ENCODE data around the gene KLB. TPM values are rescaled to one million over a fixed set of nuclear protein-coding genes. Genes with fewer than 3 reads are reported as not detected.
"Not testable (repeated sequence)": the region's sequence is repeated elsewhere in the genome, so short reads cannot be mapped to it uniquely, and the experiment has no call there.

The KLB gene
- total RNA-seq, 4 donors from 2014 or later = 0.34 to 0.76 (median 0.68) TPM

GRCh38 chr4:39456946-39457763 is 50.4 kb downstream of the KLB start:
- H3K27me3 ChIP-seq = no peaks in the 10 kb centered on the region
- TF ChIP-seq POLR2A (IDR thresholded peaks at IDR 0.05) (no peak), CTCF (IDR thresholded peaks at IDR 0.05) (no peak), POLR2AphosphoS5 (IDR thresholded peaks at IDR 0.05) (no peak), EP300 (IDR thresholded peaks at IDR 0.05) (no peak)
- H3K27ac ChIP-seq = peak overlapping the region; percentile 97
- no peak for DNase-seq (ENCODE audit: low spot score in 2 of 2)
- H3K4me1 ChIP-seq = peaks cover 32% of the 10 kb centered on the region
- WGBS = 63% methylated on average over 10 of the region's 10 CpGs
- H3K4me3 ChIP-seq = peak overlapping the region; percentile 90
- peaks cover 59% of the 10 kb centered on the region for H3K36me3 ChIP-seq
- no peaks in the 10 kb centered on the region for H3K9me3 ChIP-seq

- Histone ChIP-seq H3K4me1 (peaks cover 32% of the 10 kb centered on the region), H3K36me3 (peaks cover 55% of the 10 kb centered on the region)
- WGBS = 0% methylated on average over 11 of the region's 13 CpGs
Observed at GRCh38 chr4:39458161-39458504, 51.4 kb downstream of the KLB start.

GRCh38 chr4:39458505-39459300 is 52.0 kb downstream of the KLB start, which contains the start of the genes LIAS and RPL9:
TSS of gene LIAS (plus strand) at chr4:39459056. CDS start at chr4:39459118, 62 bp downstream.
TSS of gene RPL9 (minus strand) at chr4:39458922. CDS start at chr4:39458439, 483 bp downstream.
- H3K4me1 ChIP-seq = peaks cover 32% of the 10 kb centered on the region
- TF ChIP-seq POLR2A (IDR thresholded peaks at IDR 0.05) = peak; percentile 92 to 95
- TF ChIP-seq POLR2AphosphoS5 (IDR thresholded peaks at IDR 0.05) = peak; percentile 97 to 99 (median 99)
- no peak for TF ChIP-seq EP300 (IDR thresholded peaks at IDR 0.05)
- no peaks in the 10 kb centered on the region for H3K27me3 ChIP-seq
- H3K36me3 ChIP-seq = peaks cover 55% of the 10 kb centered on the region
- WGBS = under 1% methylated on average over 41 of the region's 55 CpGs
- peak within 1 kb of the TSS; percentile 90 for H3K4me3 ChIP-seq
- no peaks in the 10 kb centered on the region for H3K9me3 ChIP-seq
- H3K27ac ChIP-seq = peak within 1 kb of the TSS; percentile 97
- peak; percentile 96 to 98 for DNase-seq (ENCODE audit: low spot score in 2 of 2)

More at GRCh38 chr4:39458161-39458504, 51.4 kb downstream of the KLB start:
- H3K9me3 ChIP-seq; DNase-seq (ENCODE audit: low spot score in 2 of 2); H3K27me3 ChIP-seq: not testable (repeated sequence)
- Histone ChIP-seq H3K4me3 (peak overlapping the region; percentile 90), H3K27ac (peak overlapping the region; percentile 97)

GRCh38 chr4:39464886-39465501 is 58.3 kb downstream of the KLB start:
- TF ChIP-seq POLR2AphosphoS5 (IDR thresholded peaks at IDR 0.05) = no peak
- TF ChIP-seq POLR2A (IDR thresholded peaks at IDR 0.05) = no peak
- TF ChIP-seq EP300 (IDR thresholded peaks at IDR 0.05) = no peak
- TF ChIP-seq CTCF (IDR thresholded peaks at IDR 0.05) = no peak
- H3K27ac ChIP-seq = no peak overlapping the region
- DNase-seq (ENCODE audit: low spot score in 2 of 2) = no peak
- no peak overlapping the region for H3K4me3 ChIP-seq
- no peaks in the 10 kb centered on the region for H3K9me3 ChIP-seq
- peaks cover 44% of the 10 kb centered on the region for H3K36me3 ChIP-seq
- 32% methylated on average over 2 of the region's 2 CpGs for WGBS
- H3K27me3 ChIP-seq = no peaks in the 10 kb centered on the region
- peaks cover 10% of the 10 kb centered on the region for H3K4me1 ChIP-seq

GRCh38 chr4:39466747-39467146 is 60.0 kb downstream of the KLB start:
- Histone ChIP-seq H3K27ac (no peak overlapping the region), H3K36me3 (peaks cover 45% of the 10 kb centered on the region), H3K9me3 (no peaks in the 10 kb centered on the region), H3K27me3 (no peaks in the 10 kb centered on the region), H3K4me3 (no peak overlapping the region), H3K4me1 (peaks cover 12% of the 10 kb centered on the region)
- DNase-seq (ENCODE audit: low spot score in 2 of 2) = no peak
- no peak for TF ChIP-seq CTCF (IDR thresholded peaks at IDR 0.05)
- no peak for TF ChIP-seq POLR2AphosphoS5 (IDR thresholded peaks at IDR 0.05)
- TF ChIP-seq POLR2A (IDR thresholded peaks at IDR 0.05) = no peak
- TF ChIP-seq EP300 (IDR thresholded peaks at IDR 0.05) = no peak
- 61% methylated on average over 4 of the region's 4 CpGs for WGBS

Data from suprapubic skin (tissue), 4 donors.